Heart right ventricle (tissue), 16 donors: ENCODE data around the gene S100A10. TPM values are rescaled to one million over a fixed set of nuclear protein-coding genes. Genes with fewer than 3 reads are reported as not detected.
A peak's percentile ranks its signal among the peaks of the same experiment; 100 is the strongest.

ENCODE experiments used
- ATAC-seq, 8 donors: fragments of 200-7000 bp; cut with Tn5 transposase; one replicate each; pipeline ENCODE4 v1.9.1; 2020; ENCODE audit warnings: mild to moderate bottlenecking in 8 of 8, moderate library complexity in 8 of 8, moderate number of reproducible peaks in 1 of 8
- DNase-seq, 2 donors: peaks; one replicate each; pipeline ENCODE4 v3.0.0-alpha.2; 2020
- H3K27ac ChIP-seq, 10 donors: fragments of 200-600 bp; sonication (generic) in 2 of 10; one replicate each; pipeline versions ENCODE4 v1.5.0 to v1.8.0; 2020 to 2022; ENCODE audit warnings: mild to moderate bottlenecking in 3 of 10
- H3K27me3 ChIP-seq, 7 donors: fragments of 200-600 bp; one replicate each; pipeline ENCODE4 v1.8.0; 2021 to 2022; ENCODE audit warnings: mild to moderate bottlenecking in 2 of 7
- H3K36me3 ChIP-seq, 9 donors: fragments of 200-600 bp; sonication (generic) in 1 of 9; one replicate each; pipeline versions ENCODE4 v1.5.0 to v1.8.0; 2020 to 2022; ENCODE audit warnings: mild to moderate bottlenecking in 2 of 9
- H3K4me1 ChIP-seq, 9 donors: fragments of 200-600 bp; sonication (generic) in 1 of 9; one replicate each; pipeline versions ENCODE4 v1.5.0 to v1.8.0; 2020 to 2022; ENCODE audit warnings: mild to moderate bottlenecking in 4 of 9
- H3K4me3 ChIP-seq, 10 donors: fragments of 200-600 bp; sonication (generic) in 2 of 10; one replicate each; pipeline versions ENCODE4 v1.5.0 to v1.8.0; 2020 to 2022; ENCODE audit warnings: mild to moderate bottlenecking in 7 of 10, moderate library complexity in 2 of 10
- H3K9me3 ChIP-seq, 11 donors: fragments of 200-600 bp in 10 of 11; sonication (generic) in 2 of 11; one replicate each; pipeline versions ENCODE4 v1.5.0 to v1.8.0; 2013 to 2022; ENCODE audit warnings: mild to moderate bottlenecking in 2 of 11, control low read depth in 1 of 11, moderate library complexity in 1 of 11
- CTCF ChIP-seq, 9 donors: fragments of 200-600 bp; sonication (generic) in 2 of 9; IDR thresholded peaks; one replicate each; pipeline versions ENCODE4 v1.5.0 to v1.8.0; 2021 to 2022; ENCODE audit warnings: antibody characterized with exemption in 9 of 9, mild to moderate bottlenecking in 5 of 9, moderate library complexity in 1 of 9
- WGBS, 2 donors: extraction: QIAGEN DNeasy Blood & Tissue Kit; methylation state at CpG; one replicate each; pipeline ENCODE4 v1.1.7; 2013; ENCODE audit warnings: inconsistent platforms in 1 of 2; 5-methylcytosine and 5-hydroxymethylcytosine counted together
- intact Hi-C, 10 donors: fragments of 100-400 bp; cut with DNase I; formaldehyde crosslinking; loops; one replicate each; pipeline versions ENCODE4 v1.11.1 to v1.14.2; 2022
- polyA plus RNA-seq, 2 donors: library from polyadenylated mRNA; stranded (reverse); fragments of 200-250 nt; gene quantifications; one replicate each; pipeline ENCODE4 v1.2.3, GENCODE V29; 2013
- total RNA-seq, 10 donors: library from RNA; stranded (reverse); fragmentation: NEBNext Ultra II Directional in 3 of 10; extraction: Animal tissue kit (Norgen Biotek cat#: 25700) in 3 of 10; gene quantifications; one replicate each; pipeline versions ENCODE4 v1.2.1 to v1.2.4, GENCODE V29; 2021 to 2023
- donor health status: Arrhythmogenic right ventricular cardiomyopathy.
- donor health status: ischemic (EF 13 %, LVEDD 7.1; RV severe dilation, severe dysfunction).
- donor health status: healthy with polysubstance abuse.
- donor health status: DM: no; HTN: yes; CAD: no.
- donor health status: DM: no; HTN: no; CAD: no.
- donor health status: ischemic (EF 25% LVEDD 6.9; RV normal size, moderate dysfunction).
- donor health status: ischemic (EF 25% LVEDD 5.7; RV mildly dilated, moderate dysfunction).
- donor health status: healthy.
- donor health status: DM: yes; HTN: yes; CAD: no.
- donor health status: Ischemic cardiomyopathy.
- donor health status: ischemic (EF 35%, LVEDD 5.7; RV mildly dilated, moderate dysfunction).
- donor health status: nonischemic (EF 11% LVEDD 7.7; RV severe dilation, severe dysfunction).
- donor health status: DM: yes; HTN: yes; CAD: no.
- donor health status: PGD.
- donor health status: ischemic (EF 29% LVEDD 5.4; RV normal size, mild dysfunction).
- donor health status: nonischemic (EF 23%, LVEDD 6.1; RV moderate dilation, normal function).

Gene S100A10
- total and polyA plus RNA-seq, 12 donors = 71.3 to 519 (median 245) TPM

DNA sequence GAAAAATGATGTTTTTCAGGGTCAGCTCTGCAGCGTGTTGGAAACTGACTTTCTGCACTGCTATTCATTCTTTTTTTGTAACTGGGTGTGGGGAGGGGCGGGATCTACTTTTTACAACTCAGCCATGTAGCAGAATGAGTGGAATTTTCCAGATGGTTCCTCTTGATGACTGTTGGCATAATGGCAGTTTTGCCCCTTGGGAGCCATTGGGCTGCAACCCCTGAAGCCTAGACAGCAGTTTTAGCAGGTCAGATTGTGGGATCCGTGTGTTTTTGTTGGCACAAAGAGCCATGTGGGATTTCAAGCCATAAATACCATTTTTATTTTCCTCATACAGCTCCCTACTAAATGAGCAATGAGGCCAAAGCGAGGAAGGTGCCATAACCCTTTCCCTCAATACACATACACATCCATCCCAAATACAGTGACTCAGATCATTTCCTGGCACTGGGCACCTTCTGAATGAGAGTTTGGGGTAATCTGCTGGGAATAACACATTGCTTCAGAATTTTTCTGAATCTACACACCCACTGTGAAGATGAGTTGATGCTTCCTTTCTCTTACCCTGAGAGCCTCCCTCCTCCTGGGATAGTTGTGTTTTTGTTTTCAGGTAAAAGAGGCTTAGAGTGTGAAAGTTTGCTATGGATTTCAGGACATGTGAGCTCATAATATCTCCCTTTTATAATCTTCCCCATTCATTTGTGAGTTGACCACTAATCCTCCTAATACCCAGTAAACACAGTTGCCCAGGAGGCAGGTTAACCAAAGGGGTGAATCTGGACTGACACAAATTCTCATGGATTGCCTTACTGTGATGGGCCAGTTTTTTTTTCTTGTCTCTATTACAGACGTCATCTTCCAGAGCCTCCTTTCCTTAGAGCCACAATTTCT, 13.1 kb downstream of the S100A10 start:
- WGBS, 2 donors = 44 to 70% methylated on average over 5 of the region's 5 CpGs
- Histone ChIP-seq H3K4me1 (peaks cover 2 to 42% (median 27%) of the 10 kb centered on the region in 9 donors), H3K27me3 (no peaks in the 10 kb centered on the region), H3K27ac (peak overlapping the region in 3 of 10 donors; percentile 3 to 59 (median 28)), H3K4me3 (no peak overlapping the region), H3K36me3 (peaks cover 0 to 53% (median 28%) of the 10 kb centered on the region in 9 donors), H3K9me3 (no peaks in the 10 kb centered on the region)
- TF ChIP-seq CTCF (IDR thresholded peaks at IDR 0.05) = no peak
- ATAC-seq = peak; percentile 43 to 82 (median 63)
- peak in 1 of 2 donors; percentile 53 for DNase-seq
- intact Hi-C loops = no loop called here

- Histone ChIP-seq H3K9me3 (no peaks in the 10 kb centered on the region), H3K27ac (no peak overlapping the region), H3K27me3 (no peaks in the 10 kb centered on the region), H3K4me3 (no peak overlapping the region), H3K4me1 (peaks cover 2 to 27% (median 19%) of the 10 kb centered on the region in 9 donors), H3K36me3 (peaks cover 0 to 37% (median 22%) of the 10 kb centered on the region in 9 donors)
- intact Hi-C loops = no loop called here
- DNase-seq = no peak
- ATAC-seq = peak in 1 of 8 donors; percentile 19
- 54 to 72% methylated on average over 5 of the region's 5 CpGs for WGBS, 2 donors
- no peak for TF ChIP-seq CTCF (IDR thresholded peaks at IDR 0.05)
These were observed 14.7 kb downstream of the S100A10 start for GRCh38 chr1:151978922-151979321.

GRCh38 chr1:151977662-151978230, 15.9 kb downstream of the S100A10 start:
- no peak for TF ChIP-seq CTCF (IDR thresholded peaks at IDR 0.05)
- H3K36me3 ChIP-seq = peaks cover 0 to 25% (median 10%) of the 10 kb centered on the region in 9 donors
- H3K9me3 ChIP-seq = no peaks in the 10 kb centered on the region
- DNase-seq = no peak
- intact Hi-C loops = no loop called here
- H3K27me3 ChIP-seq = no peaks in the 10 kb centered on the region
- no peak for ATAC-seq
- H3K4me3 ChIP-seq = no peak overlapping the region
- peaks cover 2 to 32% (median 23%) of the 10 kb centered on the region in 9 donors for H3K4me1 ChIP-seq
- 79 to 84% methylated on average over 5 of the region's 5 CpGs for WGBS, 2 donors
- no peak overlapping the region for H3K27ac ChIP-seq

DNA sequence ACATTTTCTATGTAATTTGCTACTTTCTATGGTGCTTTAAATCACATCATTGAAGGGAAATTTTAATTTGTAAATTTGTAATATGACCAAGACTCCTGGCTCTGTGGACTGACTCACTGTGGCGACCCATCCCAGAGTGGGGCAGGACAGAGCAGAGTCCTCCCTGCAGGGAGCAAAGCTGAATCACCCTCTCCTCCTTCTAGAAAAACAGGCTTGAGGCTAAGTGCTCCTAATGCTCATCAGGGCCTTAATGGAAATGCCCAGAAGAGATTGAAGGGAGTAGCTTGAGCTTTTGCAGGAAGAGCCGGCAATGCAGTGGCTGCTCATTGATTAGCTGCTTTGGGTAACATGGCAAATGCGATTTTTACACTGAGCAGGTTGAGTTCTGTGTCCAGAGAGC, 16.8 kb downstream of the S100A10 start:
- intact Hi-C loops = no loop called here
- H3K9me3 ChIP-seq = no peaks in the 10 kb centered on the region
- H3K4me3 ChIP-seq = no peak overlapping the region
- WGBS, 2 donors = 94 to 95% methylated on average over 3 of the region's 3 CpGs
- ATAC-seq (no peak), DNase-seq (no peak)
- H3K4me1 ChIP-seq = peaks cover 2 to 35% (median 24%) of the 10 kb centered on the region in 9 donors
- H3K27me3 ChIP-seq = no peaks in the 10 kb centered on the region
- peaks cover 0 to 16% (median 3%) of the 10 kb centered on the region in 9 donors for H3K36me3 ChIP-seq
- no peak overlapping the region for H3K27ac ChIP-seq
- TF ChIP-seq CTCF (IDR thresholded peaks at IDR 0.05) = no peak
